ENCODE data around the gene CIRBP. TPM values are rescaled to one million over a fixed set of nuclear protein-coding genes. Genes with fewer than 3 reads are reported as not detected.

CIRBP gene
- total and polyA plus RNA-seq, 2 of the 13 experiments (the other 11 are each of a cell fraction or from before 2014, with no cell fraction given) = 133 to 140 TPM

- TF ChIP-seq NCOA1 (CRISPR knock-in tag; IDR thresholded peaks at IDR 0.05) = no peak
- TF ChIP-seq ZNF775 (CRISPR knock-in tag; IDR thresholded peaks at IDR 0.05; ENCODE audit: borderline replicate concordance) = no peak
- no peak for TF ChIP-seq MAF1 (CRISPR knock-in tag; IDR thresholded peaks at IDR 0.05; ENCODE audit: borderline replicate concordance)
- TF ChIP-seq IRF9 (CRISPR knock-in tag; IDR thresholded peaks at IDR 0.05; ENCODE audit: borderline replicate concordance) = no peak
- no peak for TF ChIP-seq ZNF784 (CRISPR knock-in tag; IDR thresholded peaks at IDR 0.05; ENCODE audit: borderline replicate concordance)
- no peak for TF ChIP-seq ARNT (IDR thresholded peaks at IDR 0.05)
- TF ChIP-seq RFX3 (CRISPR knock-in tag; IDR thresholded peaks at IDR 0.05) = no peak
- no peak for TF ChIP-seq ZNF546 (CRISPR knock-in tag; conservative IDR thresholded peaks at IDR 0.05)
- TF ChIP-seq ZFP1 (CRISPR knock-in tag; IDR thresholded peaks at IDR 0.05) = no peak
- TF ChIP-seq PHF8 (CRISPR knock-in tag; IDR thresholded peaks at IDR 0.05) = no peak; the same call in 1 of the 2 replicates
- TF ChIP-seq CCAR2 (optimal IDR thresholded peaks at IDR 0.05; ENCODE audit: low read depth, low read length) = no peak
- TF ChIP-seq MAFK (conservative IDR thresholded peaks at IDR 0.05 in 1 of 2, IDR thresholded peaks at IDR 0.05 in 1 of 2; ENCODE audit: low read length in 2 of 2) = no peak
- TF ChIP-seq ZBTB4 (CRISPR knock-in tag; IDR thresholded peaks at IDR 0.05; ENCODE audit: borderline replicate concordance) = no peak
- TF ChIP-seq ATRX (CRISPR knock-in tag; IDR thresholded peaks at IDR 0.05; ENCODE audit: borderline replicate concordance) = no peak
- TF ChIP-seq ZNF232 (CRISPR knock-in tag; IDR thresholded peaks at IDR 0.05; ENCODE audit: borderline replicate concordance) = 0 out of 2 replicates have a peak, but pooled peaks have one; percentile 47
- TF ChIP-seq RNF2 (conservative IDR thresholded peaks at IDR 0.05; ENCODE audit: low read depth) = no peak
- TF ChIP-seq NCOA5 (CRISPR knock-in tag; IDR thresholded peaks at IDR 0.05) = no peak
- TF ChIP-seq ZNF431 (CRISPR knock-in tag; IDR thresholded peaks at IDR 0.05; ENCODE audit: borderline replicate concordance, low read depth) = 0 out of 2 replicates have a peak, but pooled peaks have one; percentile 3
- no peak for TF ChIP-seq ETV6 (CRISPR knock-in tag; conservative IDR thresholded peaks at IDR 0.05)
- no peak for TF ChIP-seq TRIM24 (CRISPR knock-in tag; IDR thresholded peaks at IDR 0.05)
- TF ChIP-seq SIN3A (IDR thresholded peaks at IDR 0.05; ENCODE audit: borderline replicate concordance, low read depth, low read length) = no peak
- no peak for TF ChIP-seq E2F2 (CRISPR knock-in tag; IDR thresholded peaks at IDR 0.05; ENCODE audit: borderline replicate concordance)
- no peak for TF ChIP-seq FOXC1 (CRISPR knock-in tag; IDR thresholded peaks at IDR 0.05; ENCODE audit: borderline replicate concordance)
- TF ChIP-seq RBAK (CRISPR knock-in tag; IDR thresholded peaks at IDR 0.05) = no peak
These were observed 15.3 kb downstream of the CIRBP start (continued) for GRCh38 chr19:1284293-1284978.

Data from HepG2 (cell line).